WTC11 (cell line): Measurements from ENCODE around the gene ZNF506.
"Not testable (repeated sequence)": the region's sequence is repeated elsewhere in the genome, so short reads cannot be mapped to it uniquely, and the experiment has no call there.

ENCODE experiments used
- ATF2 ChIP-seq: sonication (generic); formaldehyde crosslinking; IDR thresholded peaks from 2 replicates; pipeline ENCODE4 v1.8.1; 2022; ENCODE audit warnings: low read depth, missing genetic modification reagents, borderline replicate concordance
- NR1H2 ChIP-seq: sonication (generic); formaldehyde crosslinking; IDR thresholded peaks from 2 replicates; pipeline ENCODE4 v1.9.0; 2021; ENCODE audit warnings: mild to moderate bottlenecking, moderate library complexity, missing genetic modification reagents
- USF2 ChIP-seq: sonication (generic); formaldehyde crosslinking; IDR thresholded peaks from 2 replicates; pipeline ENCODE4 v1.8.1; 2023; ENCODE audit warnings: mild to moderate bottlenecking, missing genetic modification reagents, moderate library complexity
- ZNF138 ChIP-seq: sonication (generic); formaldehyde crosslinking; conservative IDR thresholded peaks from 2 replicates; pipeline ENCODE4 v1.8.1; 2022; ENCODE audit warnings: mild to moderate bottlenecking, moderate library complexity, missing genetic modification reagents
- ZNF425 ChIP-seq: fragments of 250-450 bp; sonication (Bioruptor Pico); conservative IDR thresholded peaks from 2 replicates; pipeline ENCODE4 v1.9.0; 2021; ENCODE audit warnings: mild to moderate bottlenecking

- not testable (repeated sequence) for TF ChIP-seq ATF2 (CRISPR knock-in tag); NR1H2 (CRISPR knock-in tag); ZNF425 (CRISPR knock-in tag); ZNF138 (CRISPR knock-in tag); USF2
These were observed 51.6 kb downstream of the ZNF506 start for GRCh38 chr19:19769971-19770370.
